ENCODE measurements around the gene PGRMC2.

The PGRMC2 gene, protein sequence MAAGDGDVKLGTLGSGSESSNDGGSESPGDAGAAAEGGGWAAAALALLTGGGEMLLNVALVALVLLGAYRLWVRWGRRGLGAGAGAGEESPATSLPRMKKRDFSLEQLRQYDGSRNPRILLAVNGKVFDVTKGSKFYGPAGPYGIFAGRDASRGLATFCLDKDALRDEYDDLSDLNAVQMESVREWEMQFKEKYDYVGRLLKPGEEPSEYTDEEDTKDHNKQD

DNA sequence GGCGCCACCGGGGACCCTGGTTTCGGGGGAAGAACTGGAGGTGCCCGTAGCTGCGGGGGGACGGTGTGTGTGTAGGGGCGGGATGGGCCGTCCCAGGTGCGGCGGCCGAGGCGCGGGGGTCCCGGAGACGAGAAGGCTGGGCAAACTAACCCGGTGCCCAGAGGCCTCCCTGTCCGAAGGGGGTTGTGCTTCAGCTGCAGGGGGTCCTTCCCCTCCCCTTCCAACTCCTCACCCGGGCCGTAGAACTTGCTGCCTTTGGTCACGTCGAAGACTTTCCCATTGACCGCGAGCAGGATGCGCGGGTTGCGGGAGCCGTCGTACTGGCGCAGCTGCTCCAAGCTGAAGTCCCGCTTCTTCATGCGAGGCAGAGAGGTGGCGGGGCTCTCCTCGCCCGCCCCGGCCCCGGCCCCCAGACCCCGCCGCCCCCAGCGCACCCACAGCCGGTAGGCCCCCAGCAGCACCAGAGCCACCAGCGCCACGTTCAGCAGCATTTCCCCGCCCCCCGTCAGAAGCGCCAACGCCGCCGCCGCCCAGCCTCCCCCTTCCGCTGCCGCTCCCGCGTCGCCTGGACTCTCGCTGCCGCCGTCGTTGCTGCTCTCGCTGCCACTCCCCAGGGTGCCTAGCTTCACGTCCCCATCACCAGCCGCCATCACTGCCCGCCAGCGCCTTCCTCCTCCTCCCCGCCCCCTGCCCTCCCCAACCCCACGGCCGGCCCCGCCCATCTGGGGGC is at the start of gene PGRMC2:
TSS of gene PGRMC2 (minus strand) at position 673 of the 730 bp plus-strand sequence. CDS start at position 650, 23 bp downstream.
- Histone ChIP-seq H3K4me1 (ENCODE audit: control insufficient read depth in 1 of 2, insufficient read depth in 2 of 2, low read length in 2 of 2) (peaks cover 6 to 15% of the 10 kb centered on the region in 2 donors), H3K36me3 (ENCODE audit: control insufficient read depth in 1 of 2, insufficient read depth in 2 of 2, low read length in 2 of 2) (no peaks in the 10 kb centered on the region), H3K27ac (ENCODE audit: low read length) (peak within 1 kb of the TSS; percentile 88), H3K9me3 (ENCODE audit: control insufficient read depth in 1 of 2, low read length in 2 of 2) (no peaks in the 10 kb centered on the region), H3K4me3 (ENCODE audit: low read depth in 1 of 2, low read length in 2 of 2) (peak within 1 kb of the TSS; percentile 79 to 86), H3K27me3 (ENCODE audit: low read depth, low read length) (no peaks in the 10 kb centered on the region)

DNA sequence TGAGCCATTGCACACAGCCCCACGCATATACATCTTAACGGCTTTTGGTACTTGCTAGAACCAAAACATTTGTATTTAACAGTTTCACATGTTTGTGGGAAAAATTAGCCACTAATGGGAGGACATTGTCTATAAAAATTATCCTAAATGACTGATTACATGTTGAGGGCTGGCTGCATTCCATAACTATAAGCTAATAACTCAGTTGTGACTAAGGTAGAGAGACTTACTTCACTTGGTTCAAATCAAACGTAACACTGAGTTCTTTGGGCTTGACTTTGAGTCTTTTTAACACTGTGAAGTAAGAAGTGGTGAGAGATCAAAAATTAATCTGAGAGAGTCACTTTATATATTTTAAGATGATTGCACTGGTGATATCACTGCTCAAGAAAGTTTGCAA is 47.9 kb upstream of the PGRMC2 start:
- no peak overlapping the region for H3K27ac ChIP-seq (ENCODE audit: low read length)
- no peaks in the 10 kb centered on the region for H3K27me3 ChIP-seq (ENCODE audit: low read depth, low read length)
- H3K36me3 ChIP-seq (ENCODE audit: control insufficient read depth in 1 of 2, insufficient read depth in 2 of 2, low read length in 2 of 2), result no peaks in the 10 kb centered on the region
- peaks cover 0 to 4% of the 10 kb centered on the region in 2 donors for H3K4me1 ChIP-seq (ENCODE audit: control insufficient read depth in 1 of 2, insufficient read depth in 2 of 2, low read length in 2 of 2)
- no peak overlapping the region for H3K4me3 ChIP-seq (ENCODE audit: low read depth in 1 of 2, low read length in 2 of 2)
- H3K9me3 ChIP-seq (ENCODE audit: control insufficient read depth in 1 of 2, low read length in 2 of 2), result no peaks in the 10 kb centered on the region

DNA sequence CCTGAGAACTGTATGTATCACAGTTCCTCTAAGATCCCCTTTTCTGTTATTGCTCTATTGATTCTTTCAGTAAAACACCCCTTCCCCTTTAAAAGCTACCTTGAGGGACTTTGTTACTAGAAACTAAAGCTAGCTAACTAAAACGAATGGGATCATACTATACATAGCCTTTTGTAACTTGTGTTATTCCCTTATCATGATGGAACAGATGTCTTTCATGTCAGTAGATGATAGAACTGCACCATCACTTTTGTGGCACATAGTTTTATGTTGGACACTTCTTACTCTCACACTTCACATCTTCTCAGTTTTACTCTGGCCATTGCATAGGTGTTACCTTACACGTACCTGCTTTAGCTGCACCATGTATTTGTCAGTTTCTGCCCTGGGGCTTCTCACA is 46.6 kb upstream of the PGRMC2 start:
- Histone ChIP-seq H3K4me1 (ENCODE audit: control insufficient read depth in 1 of 2, insufficient read depth in 2 of 2, low read length in 2 of 2) (peaks cover 0 to 4% of the 10 kb centered on the region in 2 donors), H3K4me3 (ENCODE audit: low read depth in 1 of 2, low read length in 2 of 2) (no peak overlapping the region), H3K9me3 (ENCODE audit: control insufficient read depth in 1 of 2, low read length in 2 of 2) (no peaks in the 10 kb centered on the region), H3K27ac (ENCODE audit: low read length) (no peak overlapping the region), H3K27me3 (ENCODE audit: low read depth, low read length) (no peaks in the 10 kb centered on the region), H3K36me3 (ENCODE audit: control insufficient read depth in 1 of 2, insufficient read depth in 2 of 2, low read length in 2 of 2) (no peaks in the 10 kb centered on the region)

DNA sequence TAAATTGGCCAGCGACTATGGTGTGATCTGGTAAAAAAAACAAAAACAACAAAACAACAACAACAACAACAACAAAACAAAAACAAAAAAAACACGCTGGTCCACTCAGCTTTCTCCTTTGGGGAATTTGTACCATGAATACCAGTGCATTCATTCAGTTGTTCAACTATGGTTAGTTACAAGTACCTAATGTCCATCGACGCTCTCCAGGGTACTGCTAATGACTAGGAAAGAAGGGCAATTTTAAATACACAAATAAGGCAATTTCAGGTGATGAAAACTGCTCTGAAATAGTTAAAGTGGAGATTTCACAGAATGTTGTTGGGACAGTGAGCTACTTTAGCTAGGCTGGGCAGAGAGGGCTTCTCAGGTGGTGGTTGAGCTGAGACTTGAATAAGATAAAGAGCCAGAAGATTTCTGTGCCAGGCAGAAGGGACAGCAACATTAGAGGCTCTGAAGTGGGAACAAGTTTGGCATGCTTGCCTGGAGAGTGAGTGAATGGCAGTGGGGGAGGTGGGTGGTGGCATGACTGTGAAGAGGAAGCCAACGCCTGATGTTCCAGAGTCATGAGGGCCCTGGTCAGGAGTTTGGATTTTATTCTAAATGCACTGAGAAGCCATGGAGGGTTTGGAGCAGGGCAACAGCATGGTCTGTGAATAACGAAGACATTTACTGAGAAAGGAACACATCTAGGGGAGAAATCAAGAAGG is 45.9 kb upstream of the PGRMC2 start:
- Histone ChIP-seq H3K36me3 (ENCODE audit: control insufficient read depth in 1 of 2, insufficient read depth in 2 of 2, low read length in 2 of 2) (no peaks in the 10 kb centered on the region), H3K27me3 (ENCODE audit: low read depth, low read length) (no peaks in the 10 kb centered on the region), H3K27ac (ENCODE audit: low read length) (no peak overlapping the region), H3K4me1 (ENCODE audit: control insufficient read depth in 1 of 2, insufficient read depth in 2 of 2, low read length in 2 of 2) (peaks cover 0 to 4% of the 10 kb centered on the region in 2 donors), H3K4me3 (ENCODE audit: low read depth in 1 of 2, low read length in 2 of 2) (no peak overlapping the region), H3K9me3 (ENCODE audit: control insufficient read depth in 1 of 2, low read length in 2 of 2) (no peaks in the 10 kb centered on the region)

DNA sequence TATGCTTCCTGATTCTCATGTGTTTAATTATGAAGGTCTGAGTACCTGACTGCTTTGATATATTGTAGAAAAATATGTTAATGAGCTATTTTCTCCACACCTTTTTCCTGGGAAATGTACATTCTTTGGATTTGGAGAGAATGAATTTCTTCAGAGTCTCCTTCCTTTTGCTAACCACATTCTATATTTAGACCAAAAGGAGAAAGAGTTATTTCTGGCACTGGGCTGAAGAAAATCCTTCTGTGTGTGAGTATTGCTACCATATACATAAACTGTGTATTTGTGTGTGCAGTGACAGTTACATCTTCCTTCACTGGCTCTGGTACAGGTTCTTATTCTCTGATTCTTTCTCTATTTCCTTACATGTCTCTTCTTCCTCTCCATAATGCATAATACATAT is 44.5 kb upstream of the PGRMC2 start:
- H3K27ac ChIP-seq (ENCODE audit: low read length), result no peak overlapping the region
- H3K9me3 ChIP-seq (ENCODE audit: control insufficient read depth in 1 of 2, low read length in 2 of 2), result no peaks in the 10 kb centered on the region
- H3K4me3 ChIP-seq (ENCODE audit: low read depth in 1 of 2, low read length in 2 of 2), result no peak overlapping the region
- no peaks in the 10 kb centered on the region for H3K27me3 ChIP-seq (ENCODE audit: low read depth, low read length)
- H3K4me1 ChIP-seq (ENCODE audit: control insufficient read depth in 1 of 2, insufficient read depth in 2 of 2, low read length in 2 of 2), result peaks cover 0 to 4% of the 10 kb centered on the region in 2 donors
- H3K36me3 ChIP-seq (ENCODE audit: control insufficient read depth in 1 of 2, insufficient read depth in 2 of 2, low read length in 2 of 2), result no peaks in the 10 kb centered on the region

DNA sequence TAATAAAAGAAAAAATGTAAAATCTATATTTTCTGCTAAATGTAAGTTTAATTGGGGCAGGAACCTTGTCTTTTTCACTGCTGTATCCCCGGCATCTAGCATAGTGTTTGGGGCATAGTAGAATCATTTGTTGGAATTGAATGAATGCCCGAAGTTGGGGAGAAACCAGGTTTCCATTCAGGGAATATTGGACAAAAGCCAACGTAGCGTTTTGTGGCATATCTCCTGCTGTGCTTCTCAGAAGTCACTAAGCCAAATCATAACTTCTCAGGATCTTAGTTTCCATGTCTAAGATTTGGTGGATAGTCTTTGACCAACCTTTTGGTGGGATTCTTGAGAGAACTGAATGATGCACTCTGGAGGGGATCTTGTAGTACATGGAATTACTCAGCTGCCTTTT is 42.0 kb upstream of the PGRMC2 start:
- no peaks in the 10 kb centered on the region for H3K9me3 ChIP-seq (ENCODE audit: control insufficient read depth in 1 of 2, low read length in 2 of 2)
- H3K27ac ChIP-seq (ENCODE audit: low read length), result no peak overlapping the region
- H3K4me3 ChIP-seq (ENCODE audit: low read depth in 1 of 2, low read length in 2 of 2), result no peak overlapping the region
- H3K4me1 ChIP-seq (ENCODE audit: control insufficient read depth in 1 of 2, insufficient read depth in 2 of 2, low read length in 2 of 2), result peaks cover 0 to 4% of the 10 kb centered on the region in 2 donors
- no peaks in the 10 kb centered on the region for H3K27me3 ChIP-seq (ENCODE audit: low read depth, low read length)
- H3K36me3 ChIP-seq (ENCODE audit: control insufficient read depth in 1 of 2, insufficient read depth in 2 of 2, low read length in 2 of 2), result no peaks in the 10 kb centered on the region

DNA sequence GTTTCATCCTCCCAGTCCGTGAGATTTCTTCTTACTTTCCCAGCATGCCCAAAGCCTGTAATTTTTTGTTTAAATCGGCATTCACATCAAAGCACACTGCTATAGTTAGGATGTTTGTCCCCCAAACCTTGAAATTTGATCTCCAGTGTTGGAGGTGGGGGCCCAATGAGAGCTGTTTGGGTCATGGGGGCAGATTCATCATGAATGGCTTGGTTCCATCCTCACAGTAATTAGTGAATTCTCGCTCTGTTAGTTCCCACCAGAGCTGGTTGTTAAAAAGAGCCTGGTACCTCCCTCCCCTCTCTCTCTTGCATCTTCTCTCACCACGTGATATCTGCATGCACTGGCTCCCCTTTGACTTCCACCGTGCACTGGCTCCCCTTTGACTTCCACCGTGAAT is 40.5 kb upstream of the PGRMC2 start:
- Histone ChIP-seq H3K9me3 (ENCODE audit: control insufficient read depth in 1 of 2, low read length in 2 of 2) (no peaks in the 10 kb centered on the region), H3K27me3 (ENCODE audit: low read depth, low read length) (no peaks in the 10 kb centered on the region), H3K4me1 (ENCODE audit: control insufficient read depth in 1 of 2, insufficient read depth in 2 of 2, low read length in 2 of 2) (peaks cover 0 to 4% of the 10 kb centered on the region in 2 donors), H3K36me3 (ENCODE audit: control insufficient read depth in 1 of 2, insufficient read depth in 2 of 2, low read length in 2 of 2) (peaks cover 0 to 6% of the 10 kb centered on the region in 2 donors), H3K27ac (ENCODE audit: low read length) (no peak overlapping the region), H3K4me3 (ENCODE audit: low read depth in 1 of 2, low read length in 2 of 2) (no peak overlapping the region)

DNA sequence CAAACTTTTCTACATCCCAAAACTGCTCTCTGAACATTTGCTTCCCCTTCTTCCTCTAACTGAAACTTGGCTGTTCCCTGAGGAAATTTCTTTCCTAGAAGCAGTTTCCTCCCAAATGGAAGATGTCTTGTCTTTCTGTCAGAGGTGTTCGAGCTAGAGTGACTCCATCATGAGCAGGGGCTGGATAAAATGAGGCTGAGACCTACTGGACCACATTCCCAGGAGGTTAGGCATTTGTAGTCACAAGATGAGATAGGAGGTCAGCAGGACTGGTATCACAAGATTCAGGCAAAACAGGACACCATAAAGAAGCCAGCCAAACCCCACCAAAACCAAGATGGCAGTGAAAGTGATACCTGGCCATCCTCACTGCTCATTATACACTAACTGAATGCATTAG is 35.8 kb upstream of the PGRMC2 start:
- Histone ChIP-seq H3K9me3 (ENCODE audit: control insufficient read depth in 1 of 2, low read length in 2 of 2) (no peaks in the 10 kb centered on the region), H3K4me1 (ENCODE audit: control insufficient read depth in 1 of 2, insufficient read depth in 2 of 2, low read length in 2 of 2) (no peaks in the 10 kb centered on the region), H3K27ac (ENCODE audit: low read length) (no peak overlapping the region), H3K36me3 (ENCODE audit: control insufficient read depth in 1 of 2, insufficient read depth in 2 of 2, low read length in 2 of 2) (peaks cover 0 to 8% of the 10 kb centered on the region in 2 donors), H3K27me3 (ENCODE audit: low read depth, low read length) (no peaks in the 10 kb centered on the region), H3K4me3 (ENCODE audit: low read depth in 1 of 2, low read length in 2 of 2) (no peak overlapping the region)

DNA sequence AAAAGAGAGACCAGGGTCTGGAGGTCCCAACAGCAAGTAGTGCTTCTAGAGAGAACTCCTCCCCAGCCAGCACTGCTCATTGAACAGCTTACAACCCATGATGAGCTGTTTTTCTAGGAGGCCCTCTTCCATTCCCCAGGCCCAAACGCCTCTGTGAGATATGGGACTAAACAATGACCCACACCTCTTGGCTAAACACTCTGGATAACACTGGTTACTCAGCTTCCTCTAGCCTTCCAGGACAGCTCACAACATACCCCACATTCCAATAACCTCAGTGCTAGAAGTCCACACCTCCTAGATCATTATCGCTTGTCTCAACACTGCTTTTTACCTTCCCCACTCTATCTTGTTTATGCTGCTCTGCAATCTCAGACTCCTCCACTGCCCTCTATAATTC is 35.4 kb upstream of the PGRMC2 start:
- Histone ChIP-seq H3K4me1 (ENCODE audit: control insufficient read depth in 1 of 2, insufficient read depth in 2 of 2, low read length in 2 of 2) (no peaks in the 10 kb centered on the region), H3K27ac (ENCODE audit: low read length) (no peak overlapping the region), H3K9me3 (ENCODE audit: control insufficient read depth in 1 of 2, low read length in 2 of 2) (no peaks in the 10 kb centered on the region), H3K4me3 (ENCODE audit: low read depth in 1 of 2, low read length in 2 of 2) (no peak overlapping the region), H3K27me3 (ENCODE audit: low read depth, low read length) (no peaks in the 10 kb centered on the region), H3K36me3 (ENCODE audit: control insufficient read depth in 1 of 2, insufficient read depth in 2 of 2, low read length in 2 of 2) (peaks cover 0 to 8% of the 10 kb centered on the region in 2 donors)

DNA sequence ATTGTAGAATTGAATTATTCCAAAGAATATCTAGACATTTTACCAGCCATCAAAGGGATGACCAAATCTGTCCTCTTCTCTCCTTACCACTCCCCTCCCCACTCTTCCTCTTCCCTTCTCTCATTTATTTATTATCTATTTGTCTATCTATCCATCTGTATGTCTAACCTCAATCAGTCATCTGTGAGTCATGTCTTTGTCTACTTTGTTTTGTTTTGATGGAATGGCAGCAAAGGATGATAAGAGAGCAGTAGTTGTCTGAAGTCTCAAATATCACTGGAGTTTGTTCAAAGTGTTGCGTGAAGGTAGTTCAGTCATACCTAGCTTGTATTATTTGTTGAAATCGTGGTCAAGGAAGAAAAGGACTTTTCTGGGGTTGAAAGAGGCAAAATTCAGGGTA is 34.7 kb upstream of the PGRMC2 start:
- H3K27ac ChIP-seq (ENCODE audit: low read length), result no peak overlapping the region
- no peaks in the 10 kb centered on the region for H3K27me3 ChIP-seq (ENCODE audit: low read depth, low read length)
- no peak overlapping the region for H3K4me3 ChIP-seq (ENCODE audit: low read depth in 1 of 2, low read length in 2 of 2)
- no peaks in the 10 kb centered on the region for H3K4me1 ChIP-seq (ENCODE audit: control insufficient read depth in 1 of 2, insufficient read depth in 2 of 2, low read length in 2 of 2)
- no peaks in the 10 kb centered on the region for H3K9me3 ChIP-seq (ENCODE audit: control insufficient read depth in 1 of 2, low read length in 2 of 2)
- peaks cover 0 to 8% of the 10 kb centered on the region in 2 donors for H3K36me3 ChIP-seq (ENCODE audit: control insufficient read depth in 1 of 2, insufficient read depth in 2 of 2, low read length in 2 of 2)

DNA sequence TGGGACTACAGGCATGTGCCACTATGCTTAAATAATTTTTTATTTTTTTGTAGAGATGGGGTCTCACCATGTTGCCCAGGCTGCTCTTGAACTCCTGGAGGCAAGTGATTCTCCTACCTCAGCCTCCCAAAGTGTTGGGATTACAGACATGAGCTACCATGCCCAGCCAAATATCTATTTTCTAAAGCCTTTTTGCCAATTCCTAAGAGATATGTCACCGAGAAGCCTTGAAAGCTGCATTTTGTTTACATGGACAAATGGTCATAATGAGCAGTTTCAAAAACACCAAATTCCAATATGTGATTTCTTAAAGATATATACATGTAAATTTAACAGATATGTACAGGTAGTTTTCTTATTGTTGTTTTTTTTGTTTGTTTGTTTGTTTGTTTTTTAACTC is 33.0 kb upstream of the PGRMC2 start:
- Histone ChIP-seq H3K36me3 (ENCODE audit: control insufficient read depth in 1 of 2, insufficient read depth in 2 of 2, low read length in 2 of 2) (peaks cover 0 to 8% of the 10 kb centered on the region in 2 donors), H3K27ac (ENCODE audit: low read length) (no peak overlapping the region), H3K4me1 (ENCODE audit: control insufficient read depth in 1 of 2, insufficient read depth in 2 of 2, low read length in 2 of 2) (no peaks in the 10 kb centered on the region), H3K27me3 (ENCODE audit: low read depth, low read length) (no peaks in the 10 kb centered on the region), H3K9me3 (ENCODE audit: control insufficient read depth in 1 of 2, low read length in 2 of 2) (no peaks in the 10 kb centered on the region), H3K4me3 (ENCODE audit: low read depth in 1 of 2, low read length in 2 of 2) (no peak overlapping the region)
